GM23338 (cell line): ENCODE measurements around the gene ARHGEF25. TPM values are rescaled to one million over a fixed set of nuclear protein-coding genes. Genes with fewer than 3 reads are reported as not detected.

Experiments
- ATAC-seq: fragments of 200-7000 bp; cut with Tn5 transposase; 3 replicates; pipeline ENCODE4 v1.9.1; 2020
- DNase-seq: peaks from one replicate; pipeline ENCODE4 v3.0.0-alpha.2; 2015; ENCODE audit warnings: low spot score
- H2AFZ ChIP-seq: fragments of 200-600 bp; sonication (generic); 2 replicates; pipeline ENCODE4 v1.8.0; 2016; ENCODE audit warnings: antibody characterized with exemption, mild to moderate bottlenecking, moderate library complexity
- H3F3A ChIP-seq: fragments of 200-600 bp; sonication (generic); replicated peaks from 2 replicates; pipeline ENCODE4 v1.8.0; 2017; ENCODE audit warnings: antibody characterized with exemption, mixed run types, low read depth
- H3K27ac ChIP-seq: fragments of 200-600 bp; sonication (generic); 2 replicates; pipeline ENCODE4 v1.6.1; 2016; ENCODE audit warnings: low read depth
- H3K27me3 ChIP-seq: fragments of 200-600 bp; sonication (generic); 2 replicates; pipeline ENCODE4 v1.8.0; 2016; ENCODE audit warnings: mild to moderate bottlenecking, mixed run types, moderate library complexity; ENCODE audit not compliant: insufficient read depth
- H3K36me3 ChIP-seq: fragments of 200-600 bp; sonication (generic); 2 replicates; pipeline ENCODE4 v1.8.0; 2016; ENCODE audit warnings: mild to moderate bottlenecking; ENCODE audit not compliant: insufficient read depth
- H3K4me1 ChIP-seq: fragments of 200-600 bp; sonication (generic); 2 replicates; pipeline ENCODE4 v1.8.0; 2016; ENCODE audit warnings: mild to moderate bottlenecking, moderate library complexity; ENCODE audit not compliant: insufficient read depth
- H3K4me2 ChIP-seq: fragments of 200-600 bp; sonication (generic); 2 replicates; pipeline ENCODE4 v1.7.1; 2017; ENCODE audit warnings: mixed run types
- H3K4me3 ChIP-seq: fragments of 200-600 bp; sonication (generic); 2 replicates; pipeline ENCODE4 v1.6.1; 2016; ENCODE audit warnings: mixed run types
- H3K79me2 ChIP-seq: fragments of 200-600 bp; sonication (generic); replicated peaks from 2 replicates; pipeline ENCODE4 v1.8.0; 2017; ENCODE audit warnings: mild to moderate bottlenecking; ENCODE audit not compliant: insufficient read depth
- H3K9me2 ChIP-seq: fragments of 200-600 bp; sonication (generic); 2 replicates; pipeline ENCODE4 v1.8.0; 2017; ENCODE audit not compliant: insufficient read depth
- H4K20me1 ChIP-seq: fragments of 200-600 bp; sonication (generic); replicated peaks from 2 replicates; pipeline ENCODE4 v1.8.0; 2017; ENCODE audit warnings: mild to moderate bottlenecking; ENCODE audit not compliant: insufficient read depth
- H3K27ac Mint-ChIP-seq: 2 replicates; pipeline ENCODE4 v1.8.0; 2020; ENCODE audit warnings: inconsistent platforms, mild to moderate bottlenecking, moderate library complexity, mixed read lengths
- H3K27me3 Mint-ChIP-seq: 3 replicates; pipeline ENCODE4 v1.8.0; 2022; ENCODE audit warnings: low read depth, mild to moderate bottlenecking, moderate library complexity, mixed read lengths, inconsistent platforms; ENCODE audit not compliant: insufficient read depth, poor library complexity
- H3K36me3 Mint-ChIP-seq: 3 replicates; pipeline ENCODE4 v1.8.0; 2021; ENCODE audit warnings: low read depth, mild to moderate bottlenecking, inconsistent platforms, moderate library complexity, mixed read lengths
- H3K4me1 Mint-ChIP-seq: 3 replicates; pipeline ENCODE4 v1.8.0; 2020; ENCODE audit warnings: mild to moderate bottlenecking, inconsistent platforms, mixed read lengths
- H3K4me3 Mint-ChIP-seq: 3 replicates; pipeline ENCODE4 v1.8.0; 2021; ENCODE audit warnings: moderate library complexity, mild to moderate bottlenecking, inconsistent platforms, mixed read lengths
- H3K9me3 Mint-ChIP-seq: 3 replicates; pipeline ENCODE4 v1.8.0; 2020; ENCODE audit warnings: moderate library complexity, mild to moderate bottlenecking, inconsistent platforms, mixed read lengths
- CTCF ChIP-seq, 2 experiments: fragments of 200-600 bp in 1 of 2; sonication (generic) in 1 of 2; conservative IDR thresholded peaks; 2 replicates each; pipeline versions ENCODE4 v1.5.1 to v1.6.1; 2016 to 2017; ENCODE audit warnings: antibody characterized with exemption in 2 of 2, low read depth in 2 of 2, mild to moderate bottlenecking in 2 of 2, moderate library complexity in 1 of 2
- POLR2AphosphoS5 ChIP-seq: IDR thresholded peaks from 2 replicates; pipeline ENCODE4 v1.6.1; 2016; ENCODE audit warnings: antibody characterized with exemption, low read depth
- REST ChIP-seq: IDR thresholded peaks from one replicate; pipeline ENCODE4 v1.6.1; 2018; ENCODE audit warnings: antibody characterized with exemption; ENCODE audit not compliant: unreplicated experiment
- ZNF114 ChIP-seq: fragments of 250-450 bp; sonication (Bioruptor Pico); IDR thresholded peaks from 2 replicates; pipeline ENCODE4 v1.5.0; 2020; ENCODE audit warnings: mild to moderate bottlenecking, moderate library complexity
- polyA plus RNA-seq: library from polyadenylated mRNA; unstranded; fragments of >200 nt; fragmentation: Nextera tagmentation; extraction: Ambion mirVana; gene quantifications from 2 replicates; pipeline ENCODE4 v1.2.1, GENCODE V29; 2016
- total RNA-seq: library from RNA; depleted of rRNA; stranded (reverse); fragments of >200 nt; shearing (Covaris generic); gene quantifications from 2 replicates; pipeline ENCODE4 v1.2.3, GENCODE V29; 2014

ARHGEF25 gene
- total and polyA plus RNA-seq, 2 experiments from 2014 or later, result 0.53 to 10.2 TPM

GRCh38 chr12:57575771-57576612, 35.2 kb upstream of the ARHGEF25 start (continued):
- no peak for TF ChIP-seq REST
- no peak for TF ChIP-seq ZNF114 (CRISPR knock-in tag)
- no peak for TF ChIP-seq CTCF (conservative IDR thresholded peaks at IDR 0.05; ENCODE audit: low read depth in 2 of 2)
- TF ChIP-seq POLR2AphosphoS5, result no peak

- H3K9me2 ChIP-seq, result no peaks in the 10 kb centered on the region
- Mint-ChIP-seq H3K27ac (no peak overlapping the region), H3K27me3 (peaks cover 4% of the 10 kb centered on the region), H3K4me1 (no peaks in the 10 kb centered on the region), H3K36me3 (peaks cover 67% of the 10 kb centered on the region), H3K4me3 (no peak overlapping the region), H3K9me3 (no peaks in the 10 kb centered on the region)
- no peaks in the 10 kb centered on the region for H3K27me3 ChIP-seq
- H3K4me1 ChIP-seq, result no peaks in the 10 kb centered on the region
- no peak overlapping the region for H2AFZ ChIP-seq
- 0 out of 2 replicates have a peak, but pooled peaks cover 2% of the 10 kb centered on the region for H3F3A ChIP-seq
- H3K4me3 ChIP-seq, result no peak overlapping the region
- peaks cover 5% of the 10 kb centered on the region for H3K36me3 ChIP-seq
- no peak overlapping the region for H3K27ac ChIP-seq
- H3K79me2 ChIP-seq, result no peaks in the 10 kb centered on the region
- H3K4me2 ChIP-seq, result no peak overlapping the region
- ATAC-seq (no peak), DNase-seq (no peak)
- peaks cover 4% of the 10 kb centered on the region; the same call in 1 of the 2 replicates for H4K20me1 ChIP-seq
- TF ChIP-seq CTCF (conservative IDR thresholded peaks at IDR 0.05; ENCODE audit: low read depth in 2 of 2), result no peak
- no peak for TF ChIP-seq REST
These were observed 34.5 kb upstream of the ARHGEF25 start for GRCh38 chr12:57576613-57577160.
